Sigmoid colon (tissue), 7 donors: ENCODE results near the gene GGTLC2. TPM values are rescaled to one million over a fixed set of nuclear protein-coding genes. Genes with fewer than 3 reads are reported as not detected.
A peak's percentile ranks its signal among the peaks of the same experiment; 100 is the strongest.
"Not testable (repeated sequence)": the region's sequence is repeated elsewhere in the genome, so short reads cannot be mapped to it uniquely, and the experiment has no call there.

Experiments used
- DNase-seq: peaks from one replicate; pipeline ENCODE4 v3.0.0-alpha.2; 2019
- H3K27ac ChIP-seq, 4 donors: fragments of 200-600 bp; sonication (generic); one replicate each; pipeline ENCODE4 v1.5.1; 2016 to 2019; ENCODE audit warnings: mild to moderate bottlenecking in 1 of 4
- H3K27me3 ChIP-seq, 3 donors: fragments of 200-600 bp; sonication (generic); one replicate each; pipeline ENCODE4 v1.5.1; 2019; ENCODE audit warnings: mild to moderate bottlenecking in 1 of 3
- H3K36me3 ChIP-seq, 4 donors: fragments of 200-600 bp; sonication (generic); one replicate each; pipeline ENCODE4 v1.5.1; 2016 to 2019
- H3K4me1 ChIP-seq, 4 donors: fragments of 200-600 bp; sonication (generic); one replicate each; pipeline ENCODE4 v1.5.1; 2017 to 2019
- H3K4me3 ChIP-seq, 4 donors: fragments of 200-600 bp; sonication (generic); one replicate each; pipeline ENCODE4 v1.5.1; 2017 to 2019; ENCODE audit warnings: mild to moderate bottlenecking in 2 of 4, moderate library complexity in 1 of 4
- H3K9me3 ChIP-seq, 4 donors: fragments of 200-600 bp in 3 of 4; sonication (generic) in 3 of 4; one replicate each; pipeline versions ENCODE4 v1.5.1 to v1.6.1; 2013 to 2019
- CTCF ChIP-seq, 4 experiments: fragments of 450-650 bp in 3 of 4; fragments of 200-600 bp in 1 of 4; IDR thresholded peaks; one replicate each; pipeline ENCODE4 v1.5.1; 2016 to 2019; ENCODE audit warnings: antibody characterized with exemption in 4 of 4, mild to moderate bottlenecking in 3 of 4, moderate library complexity in 2 of 4
- EP300 ChIP-seq, 4 donors: sonication (generic); formaldehyde crosslinking; IDR thresholded peaks; one replicate each; pipeline ENCODE4 v1.6.1; 2017; ENCODE audit warnings: antibody characterized with exemption in 4 of 4
- POLR2A ChIP-seq, 2 donors: fragments of 450-650 bp; IDR thresholded peaks; one replicate each; pipeline ENCODE4 v1.6.1; 2016; ENCODE audit warnings: antibody characterized with exemption in 2 of 2, mild to moderate bottlenecking in 2 of 2, moderate library complexity in 2 of 2
- POLR2AphosphoS5 ChIP-seq, 4 donors: sonication (generic); formaldehyde crosslinking; IDR thresholded peaks; one replicate each; pipeline ENCODE4 v1.6.1; 2017; ENCODE audit warnings: antibody characterized with exemption in 4 of 4
- WGBS, 2 donors: extraction: QIAGEN DNeasy Blood & Tissue Kit; methylation state at CpG; one replicate each; pipeline ENCODE4 v1.1.7; 2013; 5-methylcytosine and 5-hydroxymethylcytosine counted together
- intact Hi-C: fragments of 100-400 bp; cut with DNase I; formaldehyde crosslinking; loops from one replicate; pipeline ENCODE4 v1.15.1; 2023
- polyA plus RNA-seq, 3 donors: library from polyadenylated mRNA; stranded (reverse); fragments of 200-250 nt; gene quantifications; one replicate each; pipeline ENCODE4 v1.2.3, GENCODE V29; 2013
- total RNA-seq, 4 donors: library from RNA; depleted of rRNA; stranded (reverse); fragments of >200 nt; gene quantifications; one replicate each; pipeline ENCODE4 v1.1.0, GENCODE V29; 2016
- donor health status: healthy with polysubstance abuse.
- donor health status: Bipolar disorder and iron deficiency.
- donor health status: healthy.

GGTLC2 gene
- total and polyA plus RNA-seq, 7 donors, result not detected

GRCh38 chr22:22683668-22684361 lies 39.4 kb downstream of the GGTLC2 start:
- 86 to 94% methylated on average over 5 of the region's 5 CpGs for WGBS, 2 donors
- H3K27me3 ChIP-seq, result no peaks in the 10 kb centered on the region
- DNase-seq, result no peak
- H3K36me3 ChIP-seq, result no peaks in the 10 kb centered on the region
- H3K27ac ChIP-seq, result no peak overlapping the region
- intact Hi-C loops, result no loop called here
- no peak overlapping the region for H3K4me3 ChIP-seq
- H3K9me3 ChIP-seq, result no peaks in the 10 kb centered on the region
- H3K4me1 ChIP-seq, result peaks cover 0 to 29% (median 18%) of the 10 kb centered on the region in 4 donors
- no peak for TF ChIP-seq POLR2A (IDR thresholded peaks at IDR 0.05)

- 27 to 53% methylated on average over 9 of the region's 9 CpGs for WGBS, 2 donors
- peaks cover 0 to 29% (median 18%) of the 10 kb centered on the region in 4 donors for H3K4me1 ChIP-seq
- no peak overlapping the region for H3K27ac ChIP-seq
- DNase-seq, result peak; percentile 43
- H3K27me3 ChIP-seq, result no peaks in the 10 kb centered on the region
- no peak overlapping the region for H3K4me3 ChIP-seq
- intact Hi-C loops, result loop anchor here (5.0 kb wide), 1 partner anchor 98 kb away; no protein-coding TSS in a partner anchor
- no peaks in the 10 kb centered on the region for H3K9me3 ChIP-seq
- TF ChIP-seq EP300 (IDR thresholded peaks at IDR 0.05), result no peak
- no peak for TF ChIP-seq CTCF (IDR thresholded peaks at IDR 0.05)
- no peak for TF ChIP-seq POLR2AphosphoS5 (IDR thresholded peaks at IDR 0.05)
- no peak for TF ChIP-seq POLR2A (IDR thresholded peaks at IDR 0.05)
- no peaks in the 10 kb centered on the region for H3K36me3 ChIP-seq
Observed at GRCh38 chr22:22684580-22685561, 40.5 kb downstream of the GGTLC2 start.

GRCh38 chr22:22685586-22685985 lies 41.2 kb downstream of the GGTLC2 start:
- Histone ChIP-seq H3K36me3 (no peaks in the 10 kb centered on the region), H3K27ac (no peak overlapping the region), H3K9me3 (no peaks in the 10 kb centered on the region), H3K4me1 (peaks cover 0 to 29% (median 18%) of the 10 kb centered on the region in 4 donors), H3K27me3 (no peaks in the 10 kb centered on the region), H3K4me3 (no peak overlapping the region)
- TF ChIP-seq CTCF (IDR thresholded peaks at IDR 0.05), result no peak
- TF ChIP-seq EP300 (IDR thresholded peaks at IDR 0.05), result no peak
- DNase-seq, result peak; percentile 37
- WGBS, 2 donors, result 89 to 93% methylated on average over 3 of the region's 3 CpGs
- intact Hi-C loops, result loop anchor here (5.0 kb wide), 1 partner anchor 98 kb away; no protein-coding TSS in a partner anchor

GRCh38 chr22:22686202-22687115 lies 42.0 kb downstream of the GGTLC2 start:
- H3K27ac ChIP-seq, H3K4me3 ChIP-seq, H3K9me3 ChIP-seq, H3K27me3 ChIP-seq, H3K36me3 ChIP-seq: not testable (repeated sequence)
- WGBS, 2 donors, result 80 to 88% methylated on average over 8 of the region's 8 CpGs
- intact Hi-C loops, result loop anchor here (5.0 kb wide), 1 partner anchor 99 kb away; no protein-coding TSS in a partner anchor
- DNase-seq, result peak; percentile 47
- H3K4me1 ChIP-seq, result peaks cover 0 to 26% (median 18%) of the 10 kb centered on the region in 4 donors

- no peak for DNase-seq
- Histone ChIP-seq H3K9me3 (no peaks in the 10 kb centered on the region), H3K27me3 (no peaks in the 10 kb centered on the region), H3K27ac (no peak overlapping the region), H3K36me3 (no peaks in the 10 kb centered on the region), H3K4me1 (peaks cover 0 to 21% (median 18%) of the 10 kb centered on the region in 4 donors), H3K4me3 (no peak overlapping the region)
- 78 to 79% methylated on average over 4 of the region's 4 CpGs for WGBS, 2 donors
- TF ChIP-seq CTCF (IDR thresholded peaks at IDR 0.05) (peak in 3 of 4 experiments; percentile 22 to 63 (median 63)), POLR2A (IDR thresholded peaks at IDR 0.05) (no peak), POLR2AphosphoS5 (IDR thresholded peaks at IDR 0.05) (peak in 1 of 4 donors; percentile 52), EP300 (IDR thresholded peaks at IDR 0.05) (no peak)
- intact Hi-C loops, result loop anchor here (5.0 kb wide), 1 partner anchor 101 kb away; no protein-coding TSS in a partner anchor
Observed at GRCh38 chr22:22687638-22688500, 43.5 kb downstream of the GGTLC2 start.
